GM23338 (cell line): ENCODE data around the gene LAP3. TPM values are rescaled to one million over a fixed set of nuclear protein-coding genes. Genes with fewer than 3 reads are reported as not detected.

Experiments used
- ATAC-seq: fragments of 200-7000 bp; cut with Tn5 transposase; 3 replicates; pipeline ENCODE4 v1.9.1; 2020
- DNase-seq: peaks from one replicate; pipeline ENCODE4 v3.0.0-alpha.2; 2015; ENCODE audit warnings: low spot score
- H2AFZ ChIP-seq: fragments of 200-600 bp; sonication (generic); 2 replicates; pipeline ENCODE4 v1.8.0; 2016; ENCODE audit warnings: antibody characterized with exemption, mild to moderate bottlenecking, moderate library complexity
- H3F3A ChIP-seq: fragments of 200-600 bp; sonication (generic); replicated peaks from 2 replicates; pipeline ENCODE4 v1.8.0; 2017; ENCODE audit warnings: antibody characterized with exemption, mixed run types, low read depth
- H3K27ac ChIP-seq: fragments of 200-600 bp; sonication (generic); 2 replicates; pipeline ENCODE4 v1.6.1; 2016; ENCODE audit warnings: low read depth
- H3K27me3 ChIP-seq: fragments of 200-600 bp; sonication (generic); 2 replicates; pipeline ENCODE4 v1.8.0; 2016; ENCODE audit warnings: mild to moderate bottlenecking, mixed run types, moderate library complexity; ENCODE audit not compliant: insufficient read depth
- H3K36me3 ChIP-seq: fragments of 200-600 bp; sonication (generic); 2 replicates; pipeline ENCODE4 v1.8.0; 2016; ENCODE audit warnings: mild to moderate bottlenecking; ENCODE audit not compliant: insufficient read depth
- H3K4me1 ChIP-seq: fragments of 200-600 bp; sonication (generic); 2 replicates; pipeline ENCODE4 v1.8.0; 2016; ENCODE audit warnings: mild to moderate bottlenecking, moderate library complexity; ENCODE audit not compliant: insufficient read depth
- H3K4me2 ChIP-seq: fragments of 200-600 bp; sonication (generic); 2 replicates; pipeline ENCODE4 v1.7.1; 2017; ENCODE audit warnings: mixed run types
- H3K4me3 ChIP-seq: fragments of 200-600 bp; sonication (generic); 2 replicates; pipeline ENCODE4 v1.6.1; 2016; ENCODE audit warnings: mixed run types
- H3K79me2 ChIP-seq: fragments of 200-600 bp; sonication (generic); replicated peaks from 2 replicates; pipeline ENCODE4 v1.8.0; 2017; ENCODE audit warnings: mild to moderate bottlenecking; ENCODE audit not compliant: insufficient read depth
- H3K9me2 ChIP-seq: fragments of 200-600 bp; sonication (generic); 2 replicates; pipeline ENCODE4 v1.8.0; 2017; ENCODE audit not compliant: insufficient read depth
- H4K20me1 ChIP-seq: fragments of 200-600 bp; sonication (generic); replicated peaks from 2 replicates; pipeline ENCODE4 v1.8.0; 2017; ENCODE audit warnings: mild to moderate bottlenecking; ENCODE audit not compliant: insufficient read depth
- H3K27ac Mint-ChIP-seq: 2 replicates; pipeline ENCODE4 v1.8.0; 2020; ENCODE audit warnings: inconsistent platforms, mild to moderate bottlenecking, moderate library complexity, mixed read lengths
- H3K27me3 Mint-ChIP-seq: 3 replicates; pipeline ENCODE4 v1.8.0; 2022; ENCODE audit warnings: low read depth, mild to moderate bottlenecking, moderate library complexity, mixed read lengths, inconsistent platforms; ENCODE audit not compliant: insufficient read depth, poor library complexity
- H3K36me3 Mint-ChIP-seq: 3 replicates; pipeline ENCODE4 v1.8.0; 2021; ENCODE audit warnings: low read depth, mild to moderate bottlenecking, inconsistent platforms, moderate library complexity, mixed read lengths
- H3K4me1 Mint-ChIP-seq: 3 replicates; pipeline ENCODE4 v1.8.0; 2020; ENCODE audit warnings: mild to moderate bottlenecking, inconsistent platforms, mixed read lengths
- H3K4me3 Mint-ChIP-seq: 3 replicates; pipeline ENCODE4 v1.8.0; 2021; ENCODE audit warnings: moderate library complexity, mild to moderate bottlenecking, inconsistent platforms, mixed read lengths
- H3K9me3 Mint-ChIP-seq: 3 replicates; pipeline ENCODE4 v1.8.0; 2020; ENCODE audit warnings: moderate library complexity, mild to moderate bottlenecking, inconsistent platforms, mixed read lengths
- CREB1 ChIP-seq: fragments of 250-450 bp; sonication (Bioruptor Pico); IDR thresholded peaks from 2 replicates; pipeline ENCODE4 v1.5.0; 2020; ENCODE audit warnings: low read depth, mild to moderate bottlenecking, moderate library complexity
- CTCF ChIP-seq, 2 experiments: fragments of 200-600 bp in 1 of 2; sonication (generic) in 1 of 2; conservative IDR thresholded peaks; 2 replicates each; pipeline versions ENCODE4 v1.5.1 to v1.6.1; 2016 to 2017; ENCODE audit warnings: antibody characterized with exemption in 2 of 2, low read depth in 2 of 2, mild to moderate bottlenecking in 2 of 2, moderate library complexity in 1 of 2
- EZH2 ChIP-seq: fragments of 200-600 bp; sonication (generic); IDR thresholded peaks from one replicate; pipeline ENCODE4 v1.8.0; 2017; ENCODE audit warnings: antibody characterized with exemption, mild to moderate bottlenecking, low read depth; ENCODE audit not compliant: unreplicated experiment
- EZH2phosphoT487 ChIP-seq: fragments of 200-600 bp; sonication (generic); IDR thresholded peaks from one replicate; pipeline ENCODE4 v1.8.1; 2018; ENCODE audit warnings: antibody characterized with exemption; ENCODE audit not compliant: unreplicated experiment
- JUNB ChIP-seq: IDR thresholded peaks from one replicate; pipeline ENCODE4 v1.6.1; 2016; ENCODE audit warnings: antibody characterized with exemption; ENCODE audit not compliant: unreplicated experiment
- NANOG ChIP-seq: IDR thresholded peaks from 2 replicates; pipeline ENCODE4 v1.6.1; 2016; ENCODE audit warnings: antibody characterized with exemption, borderline replicate concordance
- POLR2AphosphoS5 ChIP-seq: IDR thresholded peaks from 2 replicates; pipeline ENCODE4 v1.6.1; 2016; ENCODE audit warnings: antibody characterized with exemption, low read depth
- REST ChIP-seq: IDR thresholded peaks from one replicate; pipeline ENCODE4 v1.6.1; 2018; ENCODE audit warnings: antibody characterized with exemption; ENCODE audit not compliant: unreplicated experiment
- STAT1 ChIP-seq: IDR thresholded peaks from one replicate; pipeline ENCODE4 v1.6.1; 2016; ENCODE audit warnings: antibody characterized with exemption; ENCODE audit not compliant: unreplicated experiment
- ZNF114 ChIP-seq: fragments of 250-450 bp; sonication (Bioruptor Pico); IDR thresholded peaks from 2 replicates; pipeline ENCODE4 v1.5.0; 2020; ENCODE audit warnings: mild to moderate bottlenecking, moderate library complexity
- ZNF331 ChIP-seq: fragments of 250-450 bp; sonication (Bioruptor Pico); IDR thresholded peaks from 2 replicates; pipeline ENCODE4 v1.5.0; 2020; ENCODE audit warnings: low read depth, mild to moderate bottlenecking, moderate library complexity
- polyA plus RNA-seq: library from polyadenylated mRNA; unstranded; fragments of >200 nt; fragmentation: Nextera tagmentation; extraction: Ambion mirVana; gene quantifications from 2 replicates; pipeline ENCODE4 v1.2.1, GENCODE V29; 2016
- total RNA-seq: library from RNA; depleted of rRNA; stranded (reverse); fragments of >200 nt; shearing (Covaris generic); gene quantifications from 2 replicates; pipeline ENCODE4 v1.2.3, GENCODE V29; 2014
- TF ChIP-seq, protein P1 (sequence below): fragments of 250-450 bp; sonication (Bioruptor Pico); IDR thresholded peaks from 2 replicates; pipeline ENCODE4 v1.5.0; 2020; ENCODE audit warnings: mild to moderate bottlenecking, moderate library complexity
- TF ChIP-seq, protein P2 (sequence below): IDR thresholded peaks from 2 replicates; pipeline ENCODE4 v1.6.1; 2016; ENCODE audit warnings: antibody characterized with exemption

The LAP3 gene
- total and polyA plus RNA-seq, 2 experiments from 2014 or later: 28.6 to 63.6 TPM

GRCh38 chr4:17567271-17567670 lies 9.7 kb upstream of the LAP3 start:
- TF ChIP-seq POLR2AphosphoS5: no peak
- TF ChIP-seq EZH2: no peak
- TF ChIP-seq NANOG: no peak
- no peak for TF ChIP-seq CREB1 (CRISPR knock-in tag)
- no peak for TF ChIP-seq ZNF114
- TF ChIP-seq, protein P1, sequence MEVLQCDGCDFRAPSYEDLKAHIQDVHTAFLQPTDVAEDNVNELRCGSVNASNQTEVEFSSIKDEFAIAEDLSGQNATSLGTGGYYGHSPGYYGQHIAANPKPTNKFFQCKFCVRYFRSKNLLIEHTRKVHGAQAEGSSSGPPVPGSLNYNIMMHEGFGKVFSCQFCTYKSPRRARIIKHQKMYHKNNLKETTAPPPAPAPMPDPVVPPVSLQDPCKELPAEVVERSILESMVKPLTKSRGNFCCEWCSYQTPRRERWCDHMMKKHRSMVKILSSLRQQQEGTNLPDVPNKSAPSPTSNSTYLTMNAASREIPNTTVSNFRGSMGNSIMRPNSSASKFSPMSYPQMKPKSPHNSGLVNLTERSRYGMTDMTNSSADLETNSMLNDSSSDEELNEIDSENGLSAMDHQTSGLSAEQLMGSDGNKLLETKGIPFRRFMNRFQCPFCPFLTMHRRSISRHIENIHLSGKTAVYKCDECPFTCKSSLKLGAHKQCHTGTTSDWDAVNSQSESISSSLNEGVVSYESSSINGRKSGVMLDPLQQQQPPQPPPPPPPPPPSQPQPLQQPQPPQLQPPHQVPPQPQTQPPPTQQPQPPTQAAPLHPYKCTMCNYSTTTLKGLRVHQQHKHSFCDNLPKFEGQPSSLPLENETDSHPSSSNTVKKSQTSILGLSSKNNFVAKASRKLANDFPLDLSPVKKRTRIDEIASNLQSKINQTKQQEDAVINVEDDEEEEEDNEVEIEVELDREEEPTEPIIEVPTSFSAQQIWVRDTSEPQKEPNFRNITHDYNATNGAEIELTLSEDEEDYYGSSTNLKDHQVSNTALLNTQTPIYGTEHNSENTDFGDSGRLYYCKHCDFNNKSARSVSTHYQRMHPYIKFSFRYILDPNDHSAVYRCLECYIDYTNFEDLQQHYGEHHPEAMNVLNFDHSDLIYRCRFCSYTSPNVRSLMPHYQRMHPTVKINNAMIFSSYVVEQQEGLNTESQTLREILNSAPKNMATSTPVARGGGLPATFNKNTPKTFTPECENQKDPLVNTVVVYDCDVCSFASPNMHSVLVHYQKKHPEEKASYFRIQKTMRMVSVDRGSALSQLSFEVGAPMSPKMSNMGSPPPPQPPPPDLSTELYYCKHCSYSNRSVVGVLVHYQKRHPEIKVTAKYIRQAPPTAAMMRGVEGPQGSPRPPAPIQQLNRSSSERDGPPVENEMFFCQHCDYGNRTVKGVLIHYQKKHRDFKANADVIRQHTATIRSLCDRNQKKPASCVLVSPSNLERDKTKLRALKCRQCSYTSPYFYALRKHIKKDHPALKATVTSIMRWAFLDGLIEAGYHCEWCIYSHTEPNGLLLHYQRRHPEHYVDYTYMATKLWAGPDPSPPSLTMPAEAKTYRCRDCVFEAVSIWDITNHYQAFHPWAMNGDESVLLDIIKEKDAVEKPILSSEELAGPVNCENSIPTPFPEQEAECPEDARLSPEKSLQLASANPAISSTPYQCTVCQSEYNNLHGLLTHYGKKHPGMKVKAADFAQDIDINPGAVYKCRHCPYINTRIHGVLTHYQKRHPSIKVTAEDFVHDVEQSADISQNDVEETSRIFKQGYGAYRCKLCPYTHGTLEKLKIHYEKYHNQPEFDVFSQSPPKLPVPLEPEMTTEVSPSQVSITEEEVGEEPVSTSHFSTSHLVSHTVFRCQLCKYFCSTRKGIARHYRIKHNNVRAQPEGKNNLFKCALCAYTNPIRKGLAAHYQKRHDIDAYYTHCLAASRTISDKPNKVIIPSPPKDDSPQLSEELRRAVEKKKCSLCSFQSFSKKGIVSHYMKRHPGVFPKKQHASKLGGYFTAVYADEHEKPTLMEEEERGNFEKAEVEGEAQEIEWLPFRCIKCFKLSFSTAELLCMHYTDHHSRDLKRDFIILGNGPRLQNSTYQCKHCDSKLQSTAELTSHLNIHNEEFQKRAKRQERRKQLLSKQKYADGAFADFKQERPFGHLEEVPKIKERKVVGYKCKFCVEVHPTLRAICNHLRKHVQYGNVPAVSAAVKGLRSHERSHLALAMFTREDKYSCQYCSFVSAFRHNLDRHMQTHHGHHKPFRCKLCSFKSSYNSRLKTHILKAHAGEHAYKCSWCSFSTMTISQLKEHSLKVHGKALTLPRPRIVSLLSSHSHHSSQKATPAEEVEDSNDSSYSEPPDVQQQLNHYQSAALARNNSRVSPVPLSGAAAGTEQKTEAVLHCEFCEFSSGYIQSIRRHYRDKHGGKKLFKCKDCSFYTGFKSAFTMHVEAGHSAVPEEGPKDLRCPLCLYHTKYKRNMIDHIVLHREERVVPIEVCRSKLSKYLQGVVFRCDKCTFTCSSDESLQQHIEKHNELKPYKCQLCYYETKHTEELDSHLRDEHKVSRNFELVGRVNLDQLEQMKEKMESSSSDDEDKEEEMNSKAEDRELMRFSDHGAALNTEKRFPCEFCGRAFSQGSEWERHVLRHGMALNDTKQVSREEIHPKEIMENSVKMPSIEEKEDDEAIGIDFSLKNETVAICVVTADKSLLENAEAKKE (CRISPR knock-in tag): no peak
- no peak for TF ChIP-seq STAT1
- no peak for TF ChIP-seq REST
- TF ChIP-seq ZNF331 (CRISPR knock-in tag): no peak
- TF ChIP-seq JUNB: no peak
- TF ChIP-seq EZH2phosphoT487: no peak
- no peak for TF ChIP-seq CTCF (conservative IDR thresholded peaks at IDR 0.05; ENCODE audit: low read depth in 2 of 2)
- TF ChIP-seq, protein P2, sequence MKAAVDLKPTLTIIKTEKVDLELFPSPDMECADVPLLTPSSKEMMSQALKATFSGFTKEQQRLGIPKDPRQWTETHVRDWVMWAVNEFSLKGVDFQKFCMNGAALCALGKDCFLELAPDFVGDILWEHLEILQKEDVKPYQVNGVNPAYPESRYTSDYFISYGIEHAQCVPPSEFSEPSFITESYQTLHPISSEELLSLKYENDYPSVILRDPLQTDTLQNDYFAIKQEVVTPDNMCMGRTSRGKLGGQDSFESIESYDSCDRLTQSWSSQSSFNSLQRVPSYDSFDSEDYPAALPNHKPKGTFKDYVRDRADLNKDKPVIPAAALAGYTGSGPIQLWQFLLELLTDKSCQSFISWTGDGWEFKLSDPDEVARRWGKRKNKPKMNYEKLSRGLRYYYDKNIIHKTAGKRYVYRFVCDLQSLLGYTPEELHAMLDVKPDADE: no peak
- no peak overlapping the region for H3K4me3 ChIP-seq
- no peak for ATAC-seq

More at GRCh38 chr4:17567271-17567670, 9.7 kb upstream of the LAP3 start:
- no peak overlapping the region for H3K27ac ChIP-seq
- Mint-ChIP-seq H3K4me3 (no peak overlapping the region), H3K36me3 (no peaks in the 10 kb centered on the region; the same call in 2 of the 3 replicates), H3K4me1 (no peaks in the 10 kb centered on the region; the same call in 1 of the 3 replicates), H3K9me3 (no peaks in the 10 kb centered on the region), H3K27ac (no peak overlapping the region), H3K27me3 (peaks cover 7% of the 10 kb centered on the region)
- no peaks in the 10 kb centered on the region for H3F3A ChIP-seq
- H3K27me3 ChIP-seq: no peaks in the 10 kb centered on the region
- DNase-seq: no peak
- no peaks in the 10 kb centered on the region for H3K79me2 ChIP-seq
- no peak overlapping the region for H3K4me2 ChIP-seq
- no peaks in the 10 kb centered on the region for H3K4me1 ChIP-seq
- H2AFZ ChIP-seq: no peak overlapping the region
- no peaks in the 10 kb centered on the region for H3K9me2 ChIP-seq
- H3K36me3 ChIP-seq: no peaks in the 10 kb centered on the region
- no peaks in the 10 kb centered on the region for H4K20me1 ChIP-seq
